WI38 (cell line): ENCODE data around the gene TMEM109.

Experiments
- H3K4me3 ChIP-seq: 2 replicates; pipeline ENCODE4 v1.5.1; 2011; ENCODE audit warnings: low read depth, mild to moderate bottlenecking, control low read depth, low read length
- TF ChIP-seq, protein P1 (sequence below): IDR thresholded peaks from 2 replicates; pipeline ENCODE4 v1.5.1; 2012; ENCODE audit warnings: low read depth, mild to moderate bottlenecking, control low read depth, low read length

TMEM109 gene

DNA sequence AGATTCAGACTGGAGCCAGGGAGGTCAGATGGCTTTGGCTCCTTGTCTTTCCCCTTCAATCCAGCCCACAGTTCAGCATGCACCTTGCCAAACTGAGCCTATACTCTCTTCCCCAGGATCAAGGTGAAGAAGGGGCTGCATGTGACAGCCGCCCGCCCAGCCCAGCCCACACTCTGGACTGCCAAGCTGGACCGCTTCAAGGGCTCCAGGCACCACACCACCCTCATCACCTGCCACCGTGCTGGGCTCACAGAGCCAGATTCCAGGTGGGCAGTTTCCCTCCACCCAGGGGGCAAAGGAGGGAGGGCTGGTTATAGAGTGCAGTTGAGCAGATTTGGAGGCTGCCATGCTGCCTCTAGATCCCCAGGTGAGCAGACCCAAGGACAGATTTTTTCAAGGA lies 16.4 kb downstream of the TMEM109 start:
- H3K4me3 ChIP-seq, result no peak overlapping the region
- TF ChIP-seq, protein P1, sequence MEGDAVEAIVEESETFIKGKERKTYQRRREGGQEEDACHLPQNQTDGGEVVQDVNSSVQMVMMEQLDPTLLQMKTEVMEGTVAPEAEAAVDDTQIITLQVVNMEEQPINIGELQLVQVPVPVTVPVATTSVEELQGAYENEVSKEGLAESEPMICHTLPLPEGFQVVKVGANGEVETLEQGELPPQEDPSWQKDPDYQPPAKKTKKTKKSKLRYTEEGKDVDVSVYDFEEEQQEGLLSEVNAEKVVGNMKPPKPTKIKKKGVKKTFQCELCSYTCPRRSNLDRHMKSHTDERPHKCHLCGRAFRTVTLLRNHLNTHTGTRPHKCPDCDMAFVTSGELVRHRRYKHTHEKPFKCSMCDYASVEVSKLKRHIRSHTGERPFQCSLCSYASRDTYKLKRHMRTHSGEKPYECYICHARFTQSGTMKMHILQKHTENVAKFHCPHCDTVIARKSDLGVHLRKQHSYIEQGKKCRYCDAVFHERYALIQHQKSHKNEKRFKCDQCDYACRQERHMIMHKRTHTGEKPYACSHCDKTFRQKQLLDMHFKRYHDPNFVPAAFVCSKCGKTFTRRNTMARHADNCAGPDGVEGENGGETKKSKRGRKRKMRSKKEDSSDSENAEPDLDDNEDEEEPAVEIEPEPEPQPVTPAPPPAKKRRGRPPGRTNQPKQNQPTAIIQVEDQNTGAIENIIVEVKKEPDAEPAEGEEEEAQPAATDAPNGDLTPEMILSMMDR, result no peak

DNA sequence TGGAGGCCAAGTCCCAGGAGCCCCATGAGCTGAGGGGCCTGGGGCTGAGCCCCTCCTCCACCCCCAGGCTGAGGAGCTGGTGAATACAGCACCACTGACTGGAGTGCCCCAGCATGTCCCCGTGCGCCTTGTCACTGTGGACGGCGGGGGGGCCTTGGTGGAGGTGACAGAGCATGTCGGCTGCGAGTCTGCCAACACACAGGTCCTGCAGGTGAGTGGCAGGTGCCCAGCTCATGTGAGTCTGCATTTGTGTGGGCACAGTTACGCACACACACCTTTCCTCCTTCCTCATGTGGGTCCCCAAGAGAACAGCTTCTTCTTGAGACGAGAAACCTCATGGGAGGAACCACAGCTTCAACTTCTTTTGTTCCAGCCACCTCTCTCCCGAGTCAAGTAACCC lies 18.0 kb downstream of the TMEM109 start:
- no peak overlapping the region for H3K4me3 ChIP-seq
- TF ChIP-seq, protein P1, result no peak

DNA sequence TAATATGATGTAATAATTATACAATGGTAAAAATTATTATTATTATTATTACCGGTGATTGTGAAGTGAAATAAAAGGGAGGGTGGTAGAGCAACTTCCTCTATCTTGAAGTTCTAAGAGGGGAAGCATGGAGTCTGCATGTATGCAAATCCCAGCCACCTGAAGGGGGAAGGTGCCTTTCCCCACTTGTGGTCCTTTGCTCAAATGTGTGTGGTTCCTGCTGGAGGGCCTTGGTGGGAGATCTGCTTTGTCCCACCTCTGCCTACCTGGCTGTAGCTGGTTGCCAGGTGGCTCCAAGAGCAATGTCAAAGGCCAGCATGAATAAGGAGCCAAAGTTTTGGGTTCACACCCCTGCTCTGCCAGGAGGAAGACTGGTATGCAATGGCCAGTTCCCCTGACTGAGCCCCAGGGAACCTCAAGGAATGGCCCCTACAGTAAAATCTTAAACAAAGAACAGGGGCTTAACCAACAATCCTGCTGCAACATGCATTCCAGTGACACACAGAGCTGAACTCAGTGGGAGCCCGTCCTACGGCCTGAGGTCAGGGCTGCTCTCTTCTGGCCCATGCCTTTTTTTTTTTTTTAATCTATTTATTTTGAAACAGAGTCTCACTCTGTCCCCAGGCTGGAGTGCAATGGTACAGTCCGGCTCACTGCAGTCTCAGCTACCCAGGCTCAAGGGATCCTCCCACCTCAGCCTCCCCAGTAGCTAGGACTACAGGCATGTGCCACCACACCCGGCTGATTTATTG lies 18.8 kb downstream of the TMEM109 start:
- H3K4me3 ChIP-seq, result no peak overlapping the region
- TF ChIP-seq, protein P1, result no peak

DNA sequence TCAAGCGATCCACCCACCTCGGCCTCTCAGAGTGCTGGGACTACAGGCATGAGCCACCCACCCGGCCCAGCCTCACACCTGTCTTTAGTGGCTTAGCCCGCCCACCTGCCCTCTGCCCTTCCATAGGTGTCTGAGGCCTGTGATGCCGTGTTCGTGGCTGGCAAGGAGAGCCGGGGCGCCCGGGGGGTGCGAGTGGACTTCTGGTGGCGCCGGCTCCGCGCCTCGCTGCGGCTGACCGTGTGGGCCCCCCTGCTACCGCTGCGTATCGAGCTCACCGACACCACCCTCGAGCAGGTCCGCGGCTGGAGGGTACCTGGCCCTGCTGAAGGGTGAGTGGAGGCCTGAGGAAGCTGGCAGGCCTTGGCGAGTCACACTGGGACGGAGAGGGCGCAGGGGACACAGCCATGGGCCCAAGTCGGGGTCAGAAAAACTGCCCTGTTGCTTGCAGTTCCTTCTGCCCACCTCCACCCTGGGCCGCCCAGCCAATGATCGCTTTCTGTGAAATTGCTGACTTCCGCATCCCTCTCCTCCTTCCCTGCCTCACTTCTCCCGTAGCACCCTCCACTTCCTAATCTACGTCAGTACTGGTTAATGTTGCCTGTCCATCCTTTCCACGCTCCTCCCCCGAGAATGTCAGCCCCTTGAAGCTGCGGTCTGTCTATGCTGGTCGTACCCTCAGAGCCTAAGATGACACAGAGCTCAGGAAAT lies 19.6 kb downstream of the TMEM109 start:
- no peak overlapping the region for H3K4me3 ChIP-seq
- TF ChIP-seq, protein P1, result no peak

DNA sequence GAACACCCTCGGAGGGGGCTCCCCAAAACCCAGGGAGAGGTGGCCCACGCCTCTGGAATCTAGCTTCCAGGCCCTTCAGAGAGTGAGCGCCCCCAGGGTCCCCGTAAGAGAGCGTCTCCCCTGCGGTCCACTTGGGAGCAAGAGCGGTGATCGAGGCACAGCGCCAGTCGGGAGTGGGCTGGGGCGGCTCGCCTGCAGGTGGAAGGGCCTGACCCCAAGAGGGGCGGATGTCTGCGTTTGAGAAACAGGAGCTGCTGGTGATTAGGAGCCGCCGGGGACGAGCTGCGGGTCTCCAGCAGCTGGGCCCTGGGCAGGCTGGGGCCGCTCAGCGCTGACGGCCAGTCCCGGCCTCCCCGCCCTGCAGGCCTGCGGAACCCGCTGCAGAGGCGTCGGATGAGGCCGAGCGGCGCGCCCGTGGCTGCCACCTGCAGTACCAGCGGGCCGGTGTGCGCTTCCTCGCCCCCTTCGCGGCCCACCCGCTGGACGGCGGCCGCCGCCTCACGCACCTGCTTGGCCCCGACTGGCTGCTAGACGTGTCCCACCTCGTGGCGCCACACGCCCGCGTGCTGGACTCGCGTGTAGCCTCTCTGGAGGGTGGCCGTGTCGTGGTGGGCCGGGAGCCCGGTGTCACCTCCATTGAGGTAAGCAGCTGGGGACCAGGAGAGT lies 20.3 kb downstream of the TMEM109 start:
- H3K4me3 ChIP-seq, result no peak overlapping the region
- TF ChIP-seq, protein P1, result no peak

DNA sequence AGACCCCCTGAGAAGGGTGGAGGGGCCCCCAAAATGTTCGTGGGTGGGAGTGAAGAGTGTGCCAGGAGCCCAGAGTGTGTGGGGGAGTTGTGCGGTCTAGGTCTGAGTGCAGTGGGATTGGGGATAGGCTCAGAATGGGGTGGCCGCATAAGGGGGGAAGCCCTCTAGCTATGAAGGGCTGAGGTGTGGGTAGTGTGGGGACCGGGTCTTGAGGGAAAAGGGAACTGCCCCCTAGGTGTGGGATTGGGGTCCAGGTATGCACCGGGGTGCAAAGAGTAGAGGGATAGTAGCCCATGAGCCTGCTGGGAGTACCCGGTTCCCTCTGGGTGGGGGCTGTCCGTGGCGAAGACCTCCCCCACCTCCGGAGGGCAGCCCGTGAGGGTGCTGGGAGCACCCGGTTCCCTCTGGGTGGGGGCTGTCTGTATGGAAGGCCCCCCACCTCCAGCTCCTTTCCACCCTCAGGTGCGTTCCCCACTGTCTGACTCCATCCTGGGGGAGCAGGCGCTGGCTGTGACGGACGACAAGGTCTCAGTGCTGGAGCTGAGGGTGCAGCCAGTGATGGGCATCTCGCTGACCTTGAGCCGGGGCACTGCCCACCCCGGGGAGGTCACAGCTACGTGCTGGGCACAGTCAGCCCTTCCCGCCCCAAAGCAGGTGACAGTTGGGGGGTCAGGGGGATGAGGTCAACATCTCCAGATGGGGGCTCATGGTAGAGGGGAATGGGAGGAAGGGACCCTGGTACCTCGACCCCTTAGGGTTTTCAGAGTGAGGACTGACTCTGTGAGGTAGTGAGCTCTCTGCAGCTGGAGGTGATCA lies 21.0 kb downstream of the TMEM109 start:
- TF ChIP-seq, protein P1, result no peak

More for the DNA sequence above, 21.0 kb downstream of the TMEM109 start:
- no peak overlapping the region for H3K4me3 ChIP-seq
